GM23248 (cell line): Measurements from ENCODE around the gene HUWE1.

Experiments used
- EZH2 ChIP-seq: fragments of 200-600 bp; sonication (generic); IDR thresholded peaks from 2 replicates; pipeline ENCODE4 v1.6.1; 2018; ENCODE audit warnings: antibody characterized with exemption, mild to moderate bottlenecking; ENCODE audit not compliant: insufficient read depth, poor library complexity, severe bottlenecking
- EZH2phosphoT487 ChIP-seq: fragments of 200-600 bp; sonication (generic); IDR thresholded peaks from 2 replicates; pipeline ENCODE4 v1.6.1; 2018; ENCODE audit warnings: antibody characterized with exemption, moderate library complexity, mild to moderate bottlenecking, low read depth; ENCODE audit not compliant: insufficient read depth

GRCh38 chrX:53538781-53539180 is 147.7 kb downstream of the HUWE1 start:
- TF ChIP-seq EZH2 (no peak), EZH2phosphoT487 (no peak)
